Gastrocnemius medialis (tissue), 4 donors: ENCODE data around the gene FAM107B. TPM values are rescaled to one million over a fixed set of nuclear protein-coding genes. Genes with fewer than 3 reads are reported as not detected.
A peak's percentile ranks its signal among the peaks of the same experiment; 100 is the strongest.

Source experiments
- ATAC-seq, 2 donors: fragments of 150-250 bp; one replicate each; pipeline ENCODE4 v1.9.1; 2016
- DNase-seq, 2 donors: peaks; one replicate each; pipeline ENCODE4 v3.0.0-alpha.2; 2019
- H3K27ac ChIP-seq, 4 donors: fragments of 200-600 bp; sonication (generic); 1 replicate in 1 of 4; 2 replicates in 3 of 4; pipeline ENCODE4 v1.5.1; 2016 to 2018; ENCODE audit warnings: mild to moderate bottlenecking in 2 of 4, moderate library complexity in 1 of 4
- H3K27me3 ChIP-seq, 3 donors: fragments of 200-600 bp; sonication (generic) in 2 of 3; 1 replicate in 1 of 3; 2 replicates in 2 of 3; pipeline versions ENCODE4 v1.5.1 to v1.6.0; 2016 to 2019; ENCODE audit warnings: mild to moderate bottlenecking in 1 of 3, moderate library complexity in 1 of 3
- H3K36me3 ChIP-seq, 2 donors: fragments of 200-600 bp; sonication (generic) in 1 of 2; one replicate each; pipeline ENCODE4 v1.5.1; 2017 to 2018
- H3K4me1 ChIP-seq, 2 donors: fragments of 200-600 bp; sonication (generic) in 1 of 2; one replicate each; pipeline ENCODE4 v1.5.1; 2016 to 2017; ENCODE audit warnings: mild to moderate bottlenecking in 2 of 2
- H3K4me3 ChIP-seq, 4 donors: fragments of 200-600 bp; sonication (generic) in 3 of 4; 1 replicate in 1 of 4; 2 replicates in 3 of 4; pipeline ENCODE4 v1.5.1; 2016 to 2019; ENCODE audit warnings: mild to moderate bottlenecking in 2 of 4
- H3K9me3 ChIP-seq, 3 donors: fragments of 200-600 bp; sonication (generic) in 2 of 3; 1 replicate in 1 of 3; 2 replicates in 2 of 3; pipeline ENCODE4 v1.5.1; 2016 to 2019
- POLR2A ChIP-seq, 2 donors: fragments of 450-650 bp; IDR thresholded peaks; one replicate each; pipeline ENCODE4 v1.6.1; 2017; ENCODE audit warnings: antibody characterized with exemption in 2 of 2, mild to moderate bottlenecking in 2 of 2, moderate library complexity in 2 of 2
- in situ Hi-C, 4 donors: fragments of 200-750 bp; cut with MboI; loops; one replicate each; pipeline versions ENCODE4 v1.15.0 to v1.8.0; 2017; ENCODE audit warnings: low sequenced_read_pairs in 4 of 4
- intact Hi-C: fragments of 100-400 bp; cut with DNase I; formaldehyde crosslinking; loops from one replicate; pipeline ENCODE4 v1.15.1; 2023; ENCODE audit warnings: low total_unique reads
- total RNA-seq, 4 donors: library from RNA; depleted of rRNA; stranded (reverse); fragments of >200 nt; gene quantifications; one replicate each; pipeline versions ENCODE4 v1.1.0 to v1.2.3, GENCODE V29; 2016
- TF ChIP-seq, protein P1 (sequence below), 5 experiments: fragments of 450-650 bp in 3 of 5; fragments of 200-600 bp in 2 of 5; sonication (generic) in 2 of 5; IDR thresholded peaks in 4 of 5; conservative IDR thresholded peaks in 1 of 5; 1 replicate in 4 of 5; 2 replicates in 1 of 5; pipeline ENCODE4 v1.5.1; 2016 to 2019; ENCODE audit warnings: antibody characterized with exemption in 5 of 5, mild to moderate bottlenecking in 3 of 5, moderate library complexity in 3 of 5

The FAM107B gene
- total RNA-seq, 4 donors from 2014 or later = 1.5 to 3.7 (median 2.6) TPM

DNA sequence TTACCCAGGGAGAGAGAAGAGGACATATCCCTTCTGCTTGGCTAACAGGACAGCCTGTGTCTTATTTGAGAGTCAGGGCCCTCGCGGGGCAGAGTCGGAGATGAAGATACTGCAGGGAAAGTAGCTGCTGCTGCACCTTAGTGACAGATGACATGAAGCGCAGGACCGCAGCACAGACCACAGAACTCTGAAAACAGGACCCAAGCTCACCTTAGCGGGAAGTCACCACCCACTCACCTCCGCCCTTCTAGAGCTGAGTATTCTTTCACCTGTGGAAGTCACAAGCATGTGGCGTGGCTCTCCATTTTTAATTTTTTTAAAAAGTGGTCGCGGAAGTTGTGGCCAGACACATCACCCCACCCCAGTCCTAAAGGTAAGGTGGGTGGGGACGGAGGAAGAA lies 191.4 kb downstream of the FAM107B start:
- no peaks in the 10 kb centered on the region for H3K27me3 ChIP-seq
- intact Hi-C loops (no loop called here), in situ Hi-C loops (no loop called here)
- H3K36me3 ChIP-seq = no peaks in the 10 kb centered on the region
- no peak overlapping the region for H3K27ac ChIP-seq
- H3K4me1 ChIP-seq = no peaks in the 10 kb centered on the region
- no peaks in the 10 kb centered on the region for H3K9me3 ChIP-seq
- H3K4me3 ChIP-seq = no peak overlapping the region
- ATAC-seq (no peak), DNase-seq (no peak)
- TF ChIP-seq POLR2A (IDR thresholded peaks at IDR 0.05) = no peak
- TF ChIP-seq, protein P1, sequence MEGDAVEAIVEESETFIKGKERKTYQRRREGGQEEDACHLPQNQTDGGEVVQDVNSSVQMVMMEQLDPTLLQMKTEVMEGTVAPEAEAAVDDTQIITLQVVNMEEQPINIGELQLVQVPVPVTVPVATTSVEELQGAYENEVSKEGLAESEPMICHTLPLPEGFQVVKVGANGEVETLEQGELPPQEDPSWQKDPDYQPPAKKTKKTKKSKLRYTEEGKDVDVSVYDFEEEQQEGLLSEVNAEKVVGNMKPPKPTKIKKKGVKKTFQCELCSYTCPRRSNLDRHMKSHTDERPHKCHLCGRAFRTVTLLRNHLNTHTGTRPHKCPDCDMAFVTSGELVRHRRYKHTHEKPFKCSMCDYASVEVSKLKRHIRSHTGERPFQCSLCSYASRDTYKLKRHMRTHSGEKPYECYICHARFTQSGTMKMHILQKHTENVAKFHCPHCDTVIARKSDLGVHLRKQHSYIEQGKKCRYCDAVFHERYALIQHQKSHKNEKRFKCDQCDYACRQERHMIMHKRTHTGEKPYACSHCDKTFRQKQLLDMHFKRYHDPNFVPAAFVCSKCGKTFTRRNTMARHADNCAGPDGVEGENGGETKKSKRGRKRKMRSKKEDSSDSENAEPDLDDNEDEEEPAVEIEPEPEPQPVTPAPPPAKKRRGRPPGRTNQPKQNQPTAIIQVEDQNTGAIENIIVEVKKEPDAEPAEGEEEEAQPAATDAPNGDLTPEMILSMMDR (IDR thresholded peaks at IDR 0.05 in 4 of 5, conservative IDR thresholded peaks at IDR 0.05 in 1 of 5) = no peak

DNA sequence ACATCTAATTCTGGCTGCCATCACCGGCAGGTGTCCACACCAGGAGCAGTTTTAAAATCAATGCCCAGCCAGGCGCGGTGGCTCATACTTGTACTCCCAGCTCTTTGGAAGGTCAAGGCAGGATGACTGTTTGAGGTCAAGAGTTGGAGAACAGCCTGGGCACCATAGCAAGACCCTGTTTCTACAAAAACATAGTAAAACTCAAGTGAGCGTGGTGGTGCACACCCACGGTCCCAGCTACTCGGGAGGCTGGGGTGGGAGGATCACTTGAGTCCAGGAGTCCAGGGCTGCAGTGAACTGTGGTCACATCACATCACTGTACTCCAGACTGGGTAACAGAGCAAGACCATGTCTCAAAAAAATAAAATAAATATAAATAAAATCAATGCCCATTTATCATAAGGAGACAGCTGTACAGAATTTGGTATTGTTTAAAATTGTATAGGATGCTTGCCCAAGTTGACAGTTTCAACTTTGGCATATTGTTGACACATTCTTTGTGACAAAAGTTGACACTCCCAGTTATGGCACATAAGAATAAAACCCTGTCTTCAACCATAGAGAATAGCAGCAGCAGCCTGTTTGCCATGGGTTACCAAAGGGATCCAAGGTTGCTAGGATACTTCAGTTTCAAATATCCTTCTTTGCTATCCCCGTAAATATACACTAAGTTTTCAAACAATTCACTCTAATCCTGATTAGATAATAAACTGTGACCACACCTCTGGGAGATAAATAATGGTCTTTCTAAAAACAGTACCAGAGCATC lies 193.0 kb downstream of the FAM107B start:
- no peaks in the 10 kb centered on the region for H3K36me3 ChIP-seq
- DNase-seq (no peak), ATAC-seq (no peak)
- no peak overlapping the region for H3K27ac ChIP-seq
- in situ Hi-C loops = no loop called here
- H3K9me3 ChIP-seq = no peaks in the 10 kb centered on the region
- H3K4me3 ChIP-seq = no peak overlapping the region
- H3K4me1 ChIP-seq = no peaks in the 10 kb centered on the region
- intact Hi-C loops = no loop called here
- no peaks in the 10 kb centered on the region for H3K27me3 ChIP-seq
- no peak for TF ChIP-seq POLR2A (IDR thresholded peaks at IDR 0.05)
- TF ChIP-seq, protein P1 (IDR thresholded peaks at IDR 0.05 in 4 of 5, conservative IDR thresholded peaks at IDR 0.05 in 1 of 5) = no peak

DNA sequence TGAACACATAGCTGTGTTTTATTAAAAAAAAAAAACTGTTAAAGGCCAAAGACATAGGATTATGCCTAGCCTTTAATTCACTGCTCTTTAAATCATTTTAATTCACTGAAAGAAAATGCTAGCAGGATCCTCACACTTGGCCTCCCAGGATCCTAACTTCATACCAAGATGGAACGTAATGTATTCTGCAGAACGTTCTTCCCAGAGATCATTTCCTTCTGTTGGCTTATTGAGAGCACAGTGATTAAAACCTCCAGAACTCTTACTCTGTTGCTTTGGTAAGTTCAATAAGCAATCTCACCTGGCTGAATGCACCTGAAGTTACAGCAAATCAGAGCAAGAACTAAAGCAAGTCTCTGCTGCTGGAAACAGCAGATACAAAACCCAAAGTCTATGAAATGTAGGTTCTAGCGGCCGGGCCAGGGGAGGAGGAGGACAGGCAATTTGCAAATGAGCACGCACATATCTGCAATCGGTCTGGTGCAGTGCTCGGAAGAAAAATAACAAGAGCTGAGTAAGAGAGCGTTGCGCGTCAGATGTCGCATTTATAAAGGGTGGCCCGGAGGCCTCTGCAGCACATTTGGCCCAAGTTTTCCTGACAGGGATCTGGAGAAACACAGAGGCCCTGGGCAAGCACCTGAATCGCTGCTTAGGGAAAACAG lies 193.9 kb downstream of the FAM107B start:
- DNase-seq (no peak), ATAC-seq (no peak)
- no peaks in the 10 kb centered on the region for H3K9me3 ChIP-seq
- H3K4me1 ChIP-seq = no peaks in the 10 kb centered on the region
- H3K27ac ChIP-seq = no peak overlapping the region
- in situ Hi-C loops = no loop called here
- intact Hi-C loops = no loop called here
- H3K4me3 ChIP-seq = no peak overlapping the region
- TF ChIP-seq, protein P1 (IDR thresholded peaks at IDR 0.05 in 4 of 5, conservative IDR thresholded peaks at IDR 0.05 in 1 of 5) = no peak
- no peak for TF ChIP-seq POLR2A (IDR thresholded peaks at IDR 0.05)
- H3K27me3 ChIP-seq = no peaks in the 10 kb centered on the region
- H3K36me3 ChIP-seq = no peaks in the 10 kb centered on the region

DNA sequence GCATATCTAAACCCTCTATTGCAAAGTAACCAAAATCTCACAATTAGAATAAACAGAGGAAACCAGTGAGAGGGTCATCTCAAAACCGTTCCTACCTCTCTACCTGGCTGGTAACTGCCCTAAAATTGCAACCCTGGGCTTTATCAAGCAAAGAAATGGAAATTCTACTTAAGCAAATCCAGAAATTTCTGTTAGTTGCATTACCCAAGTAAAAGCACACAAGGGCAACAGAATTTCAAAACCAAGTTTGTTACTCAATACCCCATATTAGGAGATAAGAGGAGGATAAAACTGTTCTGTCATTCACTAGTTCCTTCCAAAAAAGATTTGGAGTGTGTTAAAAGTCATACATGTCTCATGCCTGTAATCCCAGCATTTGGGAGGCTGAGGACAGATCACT lies 195.3 kb downstream of the FAM107B start:
- ATAC-seq = no peak
- H3K9me3 ChIP-seq = no peaks in the 10 kb centered on the region
- no peaks in the 10 kb centered on the region for H3K36me3 ChIP-seq
- H3K4me1 ChIP-seq = no peaks in the 10 kb centered on the region
- in situ Hi-C loops = no loop called here
- H3K27me3 ChIP-seq = no peaks in the 10 kb centered on the region
- TF ChIP-seq, protein P1 (IDR thresholded peaks at IDR 0.05 in 4 of 5, conservative IDR thresholded peaks at IDR 0.05 in 1 of 5) = no peak
- no peak for TF ChIP-seq POLR2A (IDR thresholded peaks at IDR 0.05)
- no peak overlapping the region for H3K4me3 ChIP-seq
- intact Hi-C loops = no loop called here
- peak overlapping the region in 1 of 4 donors; percentile 45 for H3K27ac ChIP-seq
- no peak for DNase-seq
